COR-L47 (cell line): ENCODE results near the gene MPHOSPH6.
A peak's percentile ranks its signal among the peaks of the same experiment; 100 is the strongest.
"Not testable (repeated sequence)": the region's sequence is repeated elsewhere in the genome, so short reads cannot be mapped to it uniquely, and the experiment has no call there.

Source experiments
- DNase-seq: peaks from one replicate; lab custom pipeline; 2025; lab: John Stamatoyannopoulos, UW

The MPHOSPH6 gene, protein sequence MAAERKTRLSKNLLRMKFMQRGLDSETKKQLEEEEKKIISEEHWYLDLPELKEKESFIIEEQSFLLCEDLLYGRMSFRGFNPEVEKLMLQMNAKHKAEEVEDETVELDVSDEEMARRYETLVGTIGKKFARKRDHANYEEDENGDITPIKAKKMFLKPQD

GRCh38 chr16:82169861-82170845, at the start of gene MPHOSPH6:
TSS of gene MPHOSPH6 (minus strand) at chr16:82170224. CDS start at chr16:82170175, 49 bp downstream.
- DNase-seq, result peak; percentile 91

DNA sequence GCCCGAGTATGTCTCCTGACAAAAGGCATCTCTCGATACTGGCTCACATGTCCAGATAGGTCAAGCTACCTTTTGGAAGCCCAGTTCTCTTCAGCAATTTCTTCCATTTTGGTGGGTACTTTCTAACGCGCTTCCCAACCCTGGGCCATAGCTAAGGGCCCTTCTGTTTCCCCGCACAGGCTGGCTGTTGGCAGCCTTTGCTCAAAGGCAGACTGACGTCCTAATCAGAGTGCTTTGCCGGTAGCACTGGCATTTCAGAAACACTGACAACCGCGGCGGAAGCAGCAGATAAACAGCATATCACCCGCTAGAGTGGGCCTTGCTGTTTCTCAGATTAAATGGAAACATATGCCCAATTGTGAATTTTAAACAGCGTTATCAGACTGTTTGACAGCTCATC, 49.3 kb upstream of the MPHOSPH6 start:
- no peak for DNase-seq

DNA sequence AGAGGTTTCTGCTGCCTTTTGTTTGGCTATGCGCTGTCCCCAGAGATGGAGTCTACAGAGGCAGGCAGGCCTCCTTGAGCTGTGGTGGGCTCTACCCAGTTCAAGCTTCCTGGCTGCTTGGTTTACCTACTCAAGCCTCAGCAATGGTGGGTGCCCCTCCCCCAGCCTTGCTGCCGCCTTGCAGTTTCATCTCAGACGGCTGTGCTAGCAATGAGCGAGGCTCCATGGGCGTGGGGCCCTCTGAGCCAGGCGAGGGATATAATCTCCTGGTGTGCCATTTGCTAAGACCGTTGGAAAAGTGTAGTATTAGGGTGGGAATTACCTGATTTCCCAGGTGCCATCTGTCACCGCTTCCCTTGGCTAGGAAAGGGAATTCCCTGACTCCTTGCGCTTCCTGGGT, 39.3 kb upstream of the MPHOSPH6 start:
- DNase-seq, result not testable (repeated sequence)

GRCh38 chr16:82203198-82203597, 33.2 kb upstream of the MPHOSPH6 start:
- no peak for DNase-seq

DNA sequence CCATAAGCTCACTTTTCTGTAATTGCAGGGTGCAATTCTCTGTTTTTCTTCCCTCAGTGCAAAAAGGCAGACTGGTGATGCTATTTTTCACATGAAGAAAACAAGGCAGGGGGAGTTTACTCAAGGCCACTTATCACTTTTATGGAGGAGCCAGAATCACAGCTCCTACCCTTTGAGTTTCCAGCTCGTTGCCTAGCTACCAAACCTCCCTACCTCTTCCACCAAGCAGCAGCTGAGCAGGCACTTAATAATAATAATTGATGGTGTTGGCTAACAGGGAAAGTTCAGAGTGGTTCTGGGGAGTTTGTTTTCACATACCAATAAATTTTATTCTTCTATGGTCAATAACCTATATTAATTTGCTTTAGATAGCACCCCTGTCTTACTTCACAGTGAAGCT, 31.9 kb upstream of the MPHOSPH6 start:
- no peak for DNase-seq

- DNase-seq, result no peak
Measured at GRCh38 chr16:82201351-82201750, 31.3 kb upstream of the MPHOSPH6 start.

GRCh38 chr16:82199209-82199608, 29.2 kb upstream of the MPHOSPH6 start:
- no peak for DNase-seq

DNA sequence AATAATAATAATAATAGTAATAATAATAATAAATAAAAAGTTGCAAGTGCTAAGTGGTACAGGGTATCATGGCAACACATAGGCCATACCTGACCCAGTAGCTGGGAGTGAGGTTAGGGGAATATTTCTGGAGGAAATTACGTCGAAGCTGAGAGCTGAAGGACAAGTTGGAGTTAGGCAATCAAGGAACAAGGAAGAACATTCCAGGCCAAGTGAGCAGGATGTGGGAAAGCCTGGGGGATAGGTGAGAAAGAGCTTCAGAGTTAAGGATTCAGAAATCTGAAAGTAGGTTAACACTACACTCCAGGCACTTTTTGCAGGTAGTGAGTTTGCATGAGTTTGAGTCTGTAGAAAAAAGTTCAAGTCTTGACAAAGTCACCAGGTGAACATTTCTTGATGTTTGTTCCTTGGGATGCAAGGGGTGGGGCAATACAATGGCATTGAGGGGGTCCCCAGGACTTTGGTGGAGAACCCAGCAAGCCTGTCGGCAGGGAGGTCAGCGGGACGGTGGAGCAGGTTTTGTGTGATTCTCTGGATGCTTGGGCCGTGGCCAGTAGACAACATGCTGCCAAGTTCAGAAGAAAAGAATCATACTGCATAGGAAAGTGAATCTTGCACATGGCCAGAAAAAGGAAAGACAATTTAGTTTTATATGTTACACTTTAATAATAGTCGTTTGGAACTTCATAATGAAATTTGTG, 27.7 kb upstream of the MPHOSPH6 start:
- no peak for DNase-seq

DNA sequence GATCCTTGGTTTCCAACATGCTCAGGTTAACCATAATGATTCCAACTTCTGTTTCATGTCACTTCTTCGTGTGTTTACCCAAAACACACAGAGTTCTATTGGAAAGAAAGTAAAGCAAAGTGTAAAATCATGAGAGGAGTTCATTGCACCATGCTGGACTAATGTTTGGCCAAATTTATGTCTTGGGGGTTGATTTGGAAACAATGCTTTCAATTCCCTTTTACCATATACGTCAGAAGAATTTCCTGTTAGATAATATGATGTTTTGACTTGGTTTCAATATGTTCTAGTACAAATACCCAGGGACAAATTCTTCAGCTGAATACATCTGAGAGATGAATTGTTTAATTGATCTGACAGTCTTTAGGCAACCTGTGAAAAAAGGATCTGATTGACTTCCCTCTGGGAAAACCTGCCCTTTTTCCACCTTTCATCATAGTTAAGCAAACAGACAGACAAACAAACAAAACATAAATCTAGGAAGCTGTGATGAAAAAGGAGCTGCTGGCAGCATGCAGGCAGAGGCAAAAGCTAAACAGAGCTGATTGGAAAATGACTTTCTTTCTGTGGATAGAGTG, 26.0 kb upstream of the MPHOSPH6 start:
- DNase-seq, result no peak

GRCh38 chr16:82194086-82194485, 24.1 kb upstream of the MPHOSPH6 start:
- no peak for DNase-seq

- DNase-seq, result no peak
Measured at GRCh38 chr16:82192665-82193064, 22.6 kb upstream of the MPHOSPH6 start.

- DNase-seq, result no peak
Measured at GRCh38 chr16:82190386-82190785, 20.4 kb upstream of the MPHOSPH6 start.

DNA sequence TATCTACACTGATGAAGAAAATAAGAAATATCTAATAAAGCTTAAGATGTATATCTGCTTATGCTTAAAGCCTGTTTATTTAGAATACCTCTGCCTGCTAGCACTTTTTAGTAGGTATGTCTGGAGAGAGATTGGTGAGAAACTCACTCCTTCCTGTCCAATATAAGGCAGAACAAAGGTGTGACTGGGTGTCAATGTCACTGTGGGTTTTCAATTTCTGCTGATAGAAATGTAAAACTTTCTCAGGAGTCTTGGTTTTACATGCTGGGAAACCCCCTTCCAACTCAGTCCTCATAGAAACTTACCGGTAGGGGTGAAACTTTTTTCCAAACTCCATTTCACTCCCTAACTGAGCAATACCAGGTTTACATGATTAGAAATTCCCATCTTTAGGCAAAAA, 17.8 kb upstream of the MPHOSPH6 start:
- no peak for DNase-seq

- DNase-seq, result no peak
Measured at GRCh38 chr16:82185012-82185411, 15.0 kb upstream of the MPHOSPH6 start.

- no peak for DNase-seq
Measured at GRCh38 chr16:82184213-82184612, 14.2 kb upstream of the MPHOSPH6 start.

- no peak for DNase-seq
Measured at GRCh38 chr16:82183004-82183397, 13.0 kb upstream of the MPHOSPH6 start.

DNA sequence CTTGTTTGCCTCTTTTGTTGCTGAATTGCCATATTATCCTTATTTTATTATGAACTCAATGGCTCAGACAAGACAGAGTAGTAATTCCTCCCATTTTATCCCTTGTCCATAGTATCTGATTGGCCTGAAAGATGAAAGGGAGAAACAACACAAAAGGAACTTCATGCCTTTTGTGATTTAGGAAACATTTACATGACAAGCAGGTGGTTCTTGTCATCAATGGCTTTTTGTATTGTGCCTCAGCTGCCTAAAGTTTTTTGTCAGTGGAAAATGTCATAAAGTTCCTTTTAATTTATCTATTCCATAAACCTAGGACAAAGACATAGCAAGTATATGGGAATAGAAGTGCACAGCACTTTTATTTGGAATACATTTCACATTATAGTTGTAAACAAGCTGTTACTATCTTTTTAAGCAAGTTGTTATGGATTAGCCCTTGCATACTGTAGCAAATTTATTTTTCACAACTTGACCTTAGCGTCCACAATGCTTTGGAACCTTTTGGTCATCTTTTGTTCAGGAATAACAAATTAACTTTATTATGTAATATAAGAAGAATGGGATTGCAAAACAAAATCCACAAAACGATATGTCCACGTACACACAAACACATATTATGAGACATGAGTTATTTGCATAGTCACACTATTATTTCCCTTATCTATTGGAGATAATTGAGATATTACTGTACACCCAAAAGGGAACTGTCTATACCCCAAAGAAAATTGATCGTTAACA, 12.4 kb upstream of the MPHOSPH6 start:
- DNase-seq, result no peak

DNA sequence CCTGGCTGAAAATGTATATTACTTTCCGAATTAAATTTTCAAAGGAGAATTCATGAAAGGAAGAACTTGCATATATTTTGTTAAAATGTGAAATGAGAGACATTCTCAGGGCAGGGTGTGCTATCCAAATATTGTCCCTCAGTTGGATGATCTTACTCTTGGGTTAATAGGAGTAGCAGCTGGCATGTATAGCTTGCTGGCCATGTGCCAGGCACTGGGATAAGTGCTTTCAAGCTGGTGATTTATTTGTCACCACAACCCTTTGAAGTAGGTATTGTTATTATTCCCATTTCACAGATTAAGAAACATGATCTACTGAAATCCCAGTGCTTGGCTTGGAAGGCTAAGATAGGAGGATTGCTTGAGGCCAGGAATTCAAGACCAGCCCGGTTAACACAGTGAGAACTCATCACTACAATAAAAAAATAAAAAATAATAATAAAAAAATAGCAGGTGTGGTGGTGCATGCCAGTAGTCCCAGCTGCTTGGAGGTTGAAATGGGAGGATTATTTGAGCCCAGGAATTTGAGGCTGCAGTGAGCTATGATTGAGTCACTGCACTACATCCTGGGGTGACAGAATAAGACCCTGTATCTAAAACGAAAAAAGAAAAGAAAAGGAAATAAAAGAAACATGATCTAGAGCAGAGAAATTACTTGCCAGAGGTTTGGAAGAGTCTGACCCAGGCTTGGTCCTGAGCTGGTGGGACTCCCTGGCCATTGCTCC, 11.6 kb upstream of the MPHOSPH6 start:
- DNase-seq, result no peak

DNA sequence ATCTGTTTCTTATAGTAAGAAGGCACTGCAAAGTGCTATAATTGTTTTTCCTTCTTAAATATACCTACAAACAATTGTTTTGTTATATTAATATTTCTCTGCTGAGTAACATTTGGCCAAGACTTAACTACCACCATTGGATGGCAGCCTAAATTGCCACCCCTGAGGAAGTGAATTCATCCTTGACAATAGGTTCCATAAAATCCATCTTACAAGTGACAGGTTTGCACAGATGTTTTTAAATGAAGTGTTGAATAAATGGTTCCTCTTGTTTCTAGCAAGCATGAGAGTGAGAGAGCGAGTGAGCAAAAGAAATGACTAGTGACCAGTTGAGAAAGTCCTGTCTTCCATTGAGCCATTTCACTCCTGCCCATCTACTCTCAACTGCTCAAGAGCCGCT, 8.3 kb upstream of the MPHOSPH6 start:
- no peak for DNase-seq

DNA sequence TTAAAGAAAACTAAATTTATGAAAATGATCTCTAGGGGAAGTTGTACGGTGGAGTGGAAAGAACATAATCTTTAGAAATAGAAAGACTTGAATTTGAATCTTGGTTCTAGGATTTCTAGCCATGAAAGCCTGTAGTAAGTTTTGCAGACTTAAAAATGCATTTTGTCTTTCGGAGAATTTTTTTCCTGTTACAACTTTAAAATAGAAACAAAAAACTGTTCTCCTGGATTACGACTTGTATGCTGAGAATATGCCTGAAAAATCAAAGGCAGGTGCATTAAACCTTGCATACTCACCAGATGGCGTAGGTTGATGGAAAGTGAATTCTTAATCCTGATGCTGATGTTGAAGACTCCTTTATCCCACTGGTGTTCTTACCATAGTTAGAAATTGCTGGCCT, 7.5 kb upstream of the MPHOSPH6 start:
- no peak for DNase-seq

- no peak for DNase-seq
Measured at GRCh38 chr16:82176204-82176603, 6.2 kb upstream of the MPHOSPH6 start.
